Middle frontal gyrus (tissue), 1 donor: Measurements from ENCODE around the gene CBX8.

Experiments
- DNase-seq: peaks from one replicate; pipeline ENCODE4 v3.0.0-alpha.2; 2015; ENCODE audit warnings: low spot score; ENCODE audit errors: extremely low spot score

CBX8 gene

DNA sequence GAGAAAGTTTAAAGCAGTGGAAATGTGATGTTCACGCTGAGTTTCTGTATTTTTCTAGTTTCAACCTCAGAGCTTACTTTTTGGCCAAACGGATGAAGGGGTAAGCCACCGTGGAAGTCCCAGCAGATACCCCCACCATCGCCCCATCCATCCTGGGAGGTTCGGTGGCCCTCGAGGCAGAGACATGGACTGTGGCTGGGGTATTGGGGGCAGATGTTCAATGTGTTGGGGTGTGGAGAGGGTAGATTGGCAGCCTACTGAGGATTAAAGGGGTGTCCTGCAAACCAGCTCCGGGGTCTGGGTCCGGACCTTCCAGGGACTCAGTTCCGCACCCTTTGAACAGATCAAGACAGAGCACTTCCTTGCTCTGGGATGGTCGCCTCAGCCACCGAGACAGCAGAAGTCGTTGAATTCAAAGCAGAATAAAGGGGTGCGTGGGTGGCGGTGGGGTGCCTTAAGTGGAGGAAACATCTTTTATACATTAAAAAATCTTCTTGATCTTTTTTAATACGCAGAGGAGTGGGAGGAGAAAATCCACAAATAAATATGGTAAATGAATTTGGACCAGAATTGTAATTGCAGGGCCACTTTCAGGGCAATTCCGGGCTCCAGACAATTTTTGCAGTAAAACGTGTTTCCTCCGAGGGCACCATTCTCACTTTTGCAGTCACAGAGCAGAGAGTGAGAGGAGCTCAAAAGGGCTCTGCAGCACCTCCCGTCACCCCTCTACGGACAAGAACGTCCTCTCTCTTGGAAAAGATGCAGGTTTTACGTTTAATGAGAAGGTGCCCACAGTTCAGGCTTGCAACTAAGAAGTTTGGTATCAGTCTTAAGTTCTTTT, 8.2 kb upstream of the CBX8 start:
- DNase-seq: no peak

- DNase-seq: no peak
These were observed 7.3 kb upstream of the CBX8 start for GRCh38 chr17:79803997-79804855.

- DNase-seq: no peak
These were observed 6.6 kb upstream of the CBX8 start for GRCh38 chr17:79803421-79803996.

DNA sequence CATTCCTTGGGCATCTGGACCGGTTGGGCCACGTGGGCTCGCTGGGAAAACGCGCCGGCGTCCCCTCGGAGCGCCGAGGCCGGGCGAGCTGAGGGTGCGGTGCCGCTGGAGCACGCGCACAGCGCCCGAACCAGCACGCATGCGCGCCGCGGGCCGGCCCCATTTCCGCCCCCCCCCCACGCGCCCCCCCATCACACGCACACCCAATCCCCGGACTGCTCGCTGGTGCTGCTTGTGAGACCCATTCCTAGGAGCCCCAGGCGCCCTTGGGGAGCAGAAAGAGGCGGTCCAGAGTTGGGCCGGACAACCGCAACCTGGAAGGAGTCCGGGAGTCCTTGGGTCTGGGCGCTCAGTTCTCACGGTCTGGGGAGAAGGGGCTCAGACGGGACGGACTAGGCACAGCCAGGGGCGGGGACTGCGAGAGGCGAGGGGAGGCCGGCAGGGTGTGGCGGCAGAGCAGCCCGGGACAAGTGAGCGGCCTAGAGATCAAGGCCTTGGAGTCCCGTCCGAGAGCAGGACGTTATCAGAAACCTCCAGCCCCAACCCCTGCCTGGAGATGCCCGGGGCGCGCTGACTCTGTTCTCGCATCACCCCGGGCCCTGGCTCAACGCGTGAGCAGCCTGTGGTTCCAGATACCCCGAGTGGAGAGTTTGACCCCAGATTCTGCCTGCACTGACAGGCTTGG, 6.0 kb upstream of the CBX8 start:
- no peak for DNase-seq

DNA sequence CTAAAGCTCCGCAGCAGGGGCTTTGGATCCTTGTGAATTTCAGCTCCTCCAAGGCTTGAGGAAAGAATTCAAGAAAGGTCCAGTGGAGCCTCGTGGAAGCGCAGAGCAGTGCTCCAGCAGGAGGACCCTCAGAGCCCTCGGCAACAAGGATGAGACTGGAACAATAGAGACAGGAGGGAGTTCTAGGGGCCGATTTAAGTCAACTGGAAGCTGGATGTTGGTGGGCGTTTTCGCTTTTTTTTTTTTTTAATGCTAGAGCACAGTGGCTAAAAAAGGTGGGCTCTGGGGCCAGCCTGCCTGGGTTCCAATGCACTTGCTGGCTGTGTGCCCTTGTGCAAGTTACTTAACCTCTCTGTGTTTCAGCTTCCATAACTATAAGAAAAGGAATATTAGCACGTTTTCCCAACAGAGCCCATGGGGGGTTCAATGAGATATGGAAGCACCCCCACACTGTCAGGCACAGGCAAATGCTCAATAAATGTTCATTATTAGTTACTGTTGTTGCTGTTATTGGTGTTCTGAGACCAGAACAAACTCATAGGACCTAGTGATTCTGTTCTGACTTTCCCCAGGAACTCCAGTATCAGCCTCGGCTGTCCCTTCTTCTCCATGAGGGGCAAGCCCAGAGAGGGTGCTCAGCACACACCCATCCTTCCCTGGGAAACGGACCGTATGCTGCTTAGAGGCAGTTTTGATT, 5.3 kb upstream of the CBX8 start:
- no peak for DNase-seq

GRCh38 chr17:79801156-79802038, 4.5 kb upstream of the CBX8 start:
- no peak for DNase-seq

GRCh38 chr17:79800325-79801155, 3.7 kb upstream of the CBX8 start:
- no peak for DNase-seq

DNA sequence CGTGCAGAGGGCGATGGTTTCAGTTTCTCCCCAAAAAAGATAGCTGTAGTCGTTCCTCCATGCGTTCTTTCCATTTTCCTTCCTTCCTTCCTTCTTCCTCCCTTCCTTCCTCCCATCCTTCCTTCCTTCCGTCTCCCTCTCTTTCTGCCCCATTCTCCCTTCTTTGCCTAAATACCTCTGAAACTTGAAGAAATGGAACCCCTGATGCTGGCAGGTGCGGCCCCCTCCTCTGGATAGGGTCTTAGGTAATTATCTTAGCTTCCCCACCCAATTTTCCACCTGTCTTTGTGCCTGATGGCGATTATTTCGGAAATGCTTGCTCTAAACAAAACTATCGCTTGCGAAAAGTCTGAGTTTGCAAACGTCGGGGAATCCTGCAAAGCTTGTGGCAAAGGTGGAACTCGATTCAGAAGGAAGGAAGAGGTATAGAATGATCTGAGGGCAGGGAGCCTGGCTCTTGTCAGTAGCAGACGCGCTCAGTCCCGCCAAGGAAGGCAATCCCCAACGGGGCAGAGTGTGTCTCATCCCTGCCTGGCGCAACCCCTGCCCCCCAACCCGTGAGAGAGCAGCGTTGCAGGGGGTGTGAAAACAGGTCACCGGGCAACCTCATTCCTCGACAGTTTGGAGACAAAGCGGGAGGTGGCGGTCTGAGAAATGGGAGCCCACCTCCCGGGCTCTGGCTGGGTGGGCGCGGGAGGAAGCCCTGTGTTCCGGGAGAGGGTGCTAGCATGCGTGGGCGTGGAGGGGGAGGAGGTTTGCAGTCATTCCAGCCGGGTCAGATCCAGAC, 2.9 kb upstream of the CBX8 start:
- DNase-seq: no peak

GRCh38 chr17:79799174-79799537, 2.3 kb upstream of the CBX8 start:
- DNase-seq: no peak

DNA sequence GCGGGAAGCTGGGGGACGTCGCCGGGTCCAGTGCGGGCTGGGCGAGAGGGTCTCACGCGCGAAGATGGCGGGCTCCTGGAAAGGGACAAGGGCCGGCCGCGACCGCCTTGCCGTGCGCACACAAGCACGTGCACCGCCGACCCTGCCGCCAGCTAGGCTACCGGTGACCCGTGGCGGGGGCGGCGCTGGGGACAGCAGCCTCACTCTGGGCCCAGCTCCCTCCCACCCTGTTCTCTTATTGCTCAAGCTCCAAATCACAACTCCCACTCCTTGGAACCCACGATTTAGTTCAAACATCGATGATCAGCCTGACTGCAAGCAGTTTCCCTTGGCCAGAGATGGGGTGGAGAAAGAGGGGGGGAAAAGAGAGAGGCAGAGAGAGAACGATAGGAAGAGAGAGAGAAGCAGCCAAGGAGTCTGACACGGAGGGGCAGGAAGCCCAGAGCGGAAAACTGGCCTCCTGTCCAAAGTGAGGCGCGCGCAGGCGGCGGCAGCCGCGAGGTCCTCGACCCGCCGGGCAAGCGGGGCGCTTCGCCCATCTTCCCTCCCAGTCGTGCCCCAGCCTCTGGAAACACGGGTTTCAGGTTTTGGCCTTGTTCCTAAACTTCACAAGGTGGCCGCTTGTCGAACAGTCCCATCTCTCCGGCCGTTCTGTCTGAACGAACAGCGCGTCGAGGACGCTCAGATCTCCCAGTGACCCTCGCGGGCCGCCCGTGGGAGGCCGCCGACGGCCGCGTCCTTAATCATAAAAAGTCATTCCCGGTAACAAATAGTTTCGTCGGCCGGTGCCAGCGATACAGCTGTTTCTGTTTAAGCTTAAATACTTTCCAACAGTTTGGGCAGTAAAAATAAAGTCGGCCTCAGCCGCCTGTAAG, 1.7 kb upstream of the CBX8 start:
- no peak for DNase-seq

DNA sequence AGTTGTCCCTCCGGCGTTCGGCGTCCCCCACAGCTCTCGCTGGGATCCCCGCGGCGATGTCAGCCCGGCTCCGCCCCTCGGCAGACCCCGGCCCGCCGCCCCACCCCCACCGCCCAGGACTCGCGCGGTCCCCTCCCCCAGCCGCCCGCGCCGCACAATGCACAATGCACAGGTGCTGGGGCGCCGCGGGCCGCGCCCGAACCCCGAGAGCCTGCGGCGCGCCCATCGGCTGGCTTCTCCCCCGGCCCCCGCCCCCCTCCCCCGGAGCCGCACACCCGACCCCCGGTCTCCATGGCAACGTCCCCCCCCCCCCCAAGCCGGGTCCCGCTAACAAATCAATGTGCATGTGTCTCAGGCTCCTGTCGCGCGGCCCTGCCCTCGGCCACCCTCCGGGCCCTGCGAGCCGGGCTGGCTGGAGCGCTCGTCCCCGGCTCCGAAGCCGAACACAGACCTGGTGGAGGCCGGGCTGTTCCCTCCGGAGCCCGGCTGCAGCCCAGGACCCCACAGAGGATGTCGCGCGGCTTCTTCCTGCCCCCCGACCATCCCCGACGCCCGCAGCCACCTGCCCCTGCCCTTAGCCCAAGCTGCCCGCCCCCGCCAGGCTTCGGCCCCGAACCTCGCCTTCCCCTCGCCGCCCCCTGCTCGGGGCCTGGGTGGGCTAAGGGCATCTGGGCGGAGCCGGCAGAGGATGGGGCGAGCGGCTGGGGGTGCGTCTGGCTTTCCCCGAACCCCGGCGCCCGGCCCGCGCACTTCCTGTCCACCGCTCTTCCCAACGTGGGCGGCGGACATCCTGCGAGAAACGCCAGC, 818 bp upstream of the CBX8 start:
- no peak for DNase-seq

DNA sequence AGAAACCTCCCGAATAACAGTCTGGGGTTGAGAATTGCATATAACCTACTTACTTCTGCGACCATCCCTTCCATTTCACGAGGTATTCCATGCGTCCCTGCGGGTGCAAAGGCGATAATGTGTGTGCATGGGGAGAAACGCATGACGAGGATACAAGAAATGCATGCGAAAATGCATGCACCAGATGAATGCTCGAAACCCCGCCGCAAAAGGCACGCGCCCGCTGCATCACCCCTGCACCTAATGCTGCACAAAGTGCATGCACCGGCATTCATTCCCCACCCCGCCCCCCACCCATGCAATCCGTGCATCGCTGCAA, 474 bp downstream of the CBX8 start:
- DNase-seq: no peak

- no peak for DNase-seq
These were observed 958 bp downstream of the CBX8 start for GRCh38 chr17:79795795-79796443.

GRCh38 chr17:79794659-79795511, 2.0 kb downstream of the CBX8 start:
- DNase-seq: no peak

DNA sequence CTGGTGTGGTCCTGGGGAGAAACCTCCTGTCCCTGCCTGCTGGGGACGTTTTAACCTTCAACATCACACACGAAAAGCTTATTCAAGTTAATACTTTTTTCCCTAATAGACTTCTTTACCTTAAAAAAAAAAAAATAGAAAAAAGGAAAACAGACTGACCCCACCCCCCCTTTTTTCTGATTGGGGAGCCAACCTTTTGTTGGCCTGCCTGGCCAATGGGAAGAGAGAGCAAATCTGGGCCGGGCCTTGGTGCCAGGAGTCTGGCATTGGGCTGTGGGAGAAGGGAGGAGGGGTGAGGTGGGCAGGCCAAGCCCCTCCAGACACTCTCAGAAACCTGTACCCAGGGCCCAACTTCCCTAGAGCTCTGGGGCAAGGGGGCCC, 3.0 kb downstream of the CBX8 start:
- DNase-seq: no peak
